GM18858 (cell line): ENCODE measurements around the gene AZU1.
"Not testable (repeated sequence)": the region's sequence is repeated elsewhere in the genome, so short reads cannot be mapped to it uniquely, and the experiment has no call there.

Source experiments
- ATAC-seq: cut with Tn5 transposase; IDR thresholded peaks from one replicate; pipeline ENCODE4 v1.9.1; 2021; ENCODE audit not compliant: unreplicated experiment

Gene AZU1

GRCh38 chr19:869245-870177, 41.9 kb downstream of the AZU1 start:
- no peak for ATAC-seq

- no peak for ATAC-seq
These were observed 42.7 kb downstream of the AZU1 start for GRCh38 chr19:870314-870713.

- no peak for ATAC-seq
These were observed 43.3 kb downstream of the AZU1 start for GRCh38 chr19:870963-871401.

- no peak for ATAC-seq
These were observed 44.0 kb downstream of the AZU1 start for GRCh38 chr19:871446-872265.

GRCh38 chr19:872266-872951, 44.8 kb downstream of the AZU1 start:
- no peak for ATAC-seq

GRCh38 chr19:873084-873483, 45.4 kb downstream of the AZU1 start:
- no peak for ATAC-seq

GRCh38 chr19:873561-874041, 46.0 kb downstream of the AZU1 start:
- no peak for ATAC-seq

- ATAC-seq = no peak
These were observed 47.7 kb downstream of the AZU1 start for GRCh38 chr19:875265-875879.

- no peak for ATAC-seq
These were observed 48.5 kb downstream of the AZU1 start for GRCh38 chr19:876089-876488.

- no peak for ATAC-seq
These were observed 49.2 kb downstream of the AZU1 start for GRCh38 chr19:876780-877314.

GRCh38 chr19:877992-878660, 50.5 kb downstream of the AZU1 start:
- ATAC-seq = not testable (repeated sequence)

- ATAC-seq = not testable (repeated sequence)
These were observed 51.3 kb downstream of the AZU1 start for GRCh38 chr19:878751-879561.

- no peak for ATAC-seq
These were observed 52.2 kb downstream of the AZU1 start for GRCh38 chr19:879711-880438.
